GM18951 (cell line): ENCODE results near the gene USP15.
"Not testable (repeated sequence)": the region's sequence is repeated elsewhere in the genome, so short reads cannot be mapped to it uniquely, and the experiment has no call there.

ENCODE experiments used
- POLR2A ChIP-seq: IDR thresholded peaks from 4 replicates; pipeline ENCODE4 v1.6.1; 2011; ENCODE audit warnings: mild to moderate bottlenecking; ENCODE audit not compliant: insufficient read length, insufficient read depth; ENCODE audit errors: extremely low read depth
- in situ Hi-C: fragments of 300-500 bp; cut with MboI; formaldehyde crosslinking; loops from one replicate; pipeline ENCODE4 v1.12.0; 2022; ENCODE audit warnings: low sequenced_read_pairs, mixed read lengths, inconsistent platforms; ENCODE audit not compliant: unreplicated experiment

The USP15 gene

GRCh38 chr12:62335796-62336195, 75.6 kb downstream of the USP15 start:
- in situ Hi-C loops: no loop called here
- no peak for TF ChIP-seq POLR2A

GRCh38 chr12:62337643-62338042, 77.4 kb downstream of the USP15 start:
- in situ Hi-C loops: not testable (repeated sequence)

- in situ Hi-C loops: not testable (repeated sequence)
Observed at GRCh38 chr12:62342614-62343303, 82.6 kb downstream of the USP15 start.

- in situ Hi-C loops: not testable (repeated sequence)
Observed at GRCh38 chr12:62343304-62344120, 83.3 kb downstream of the USP15 start.

GRCh38 chr12:62344731-62345556, 84.7 kb downstream of the USP15 start:
- in situ Hi-C loops: not testable (repeated sequence)

- no peak for TF ChIP-seq POLR2A
- in situ Hi-C loops: no loop called here
Observed at GRCh38 chr12:62345667-62346066, 85.5 kb downstream of the USP15 start.

- in situ Hi-C loops: no loop called here
- no peak for TF ChIP-seq POLR2A
Observed at GRCh38 chr12:62346817-62347216, 86.6 kb downstream of the USP15 start.

GRCh38 chr12:62347922-62348650, 87.9 kb downstream of the USP15 start:
- in situ Hi-C loops: no loop called here
- TF ChIP-seq POLR2A: no peak

GRCh38 chr12:62350554-62350953, 90.3 kb downstream of the USP15 start:
- in situ Hi-C loops: no loop called here
- TF ChIP-seq POLR2A: no peak

- TF ChIP-seq POLR2A: no peak
- in situ Hi-C loops: no loop called here
Observed at GRCh38 chr12:62351326-62351725, 91.1 kb downstream of the USP15 start.

GRCh38 chr12:62361048-62361447, 100.8 kb downstream of the USP15 start:
- TF ChIP-seq POLR2A: no peak
- in situ Hi-C loops: no loop called here

- in situ Hi-C loops: no loop called here
- no peak for TF ChIP-seq POLR2A
Observed at GRCh38 chr12:62363506-62363905, 103.3 kb downstream of the USP15 start.

- in situ Hi-C loops: not testable (repeated sequence)
Observed at GRCh38 chr12:62364697-62365096, 104.5 kb downstream of the USP15 start.

GRCh38 chr12:62365846-62366245, 105.6 kb downstream of the USP15 start:
- in situ Hi-C loops: not testable (repeated sequence)

GRCh38 chr12:62368430-62369223, 108.4 kb downstream of the USP15 start:
- in situ Hi-C loops: not testable (repeated sequence)
